LNCAP (cell line): ENCODE measurements around the gene ADGRD1.

Experiments used
- TF ChIP-seq, protein P1 (sequence below): fragments of 450-650 bp; IDR thresholded peaks from 2 replicates; pipeline ENCODE4 v1.5.1; 2017; ENCODE audit warnings: mild to moderate bottlenecking

ADGRD1 gene

DNA sequence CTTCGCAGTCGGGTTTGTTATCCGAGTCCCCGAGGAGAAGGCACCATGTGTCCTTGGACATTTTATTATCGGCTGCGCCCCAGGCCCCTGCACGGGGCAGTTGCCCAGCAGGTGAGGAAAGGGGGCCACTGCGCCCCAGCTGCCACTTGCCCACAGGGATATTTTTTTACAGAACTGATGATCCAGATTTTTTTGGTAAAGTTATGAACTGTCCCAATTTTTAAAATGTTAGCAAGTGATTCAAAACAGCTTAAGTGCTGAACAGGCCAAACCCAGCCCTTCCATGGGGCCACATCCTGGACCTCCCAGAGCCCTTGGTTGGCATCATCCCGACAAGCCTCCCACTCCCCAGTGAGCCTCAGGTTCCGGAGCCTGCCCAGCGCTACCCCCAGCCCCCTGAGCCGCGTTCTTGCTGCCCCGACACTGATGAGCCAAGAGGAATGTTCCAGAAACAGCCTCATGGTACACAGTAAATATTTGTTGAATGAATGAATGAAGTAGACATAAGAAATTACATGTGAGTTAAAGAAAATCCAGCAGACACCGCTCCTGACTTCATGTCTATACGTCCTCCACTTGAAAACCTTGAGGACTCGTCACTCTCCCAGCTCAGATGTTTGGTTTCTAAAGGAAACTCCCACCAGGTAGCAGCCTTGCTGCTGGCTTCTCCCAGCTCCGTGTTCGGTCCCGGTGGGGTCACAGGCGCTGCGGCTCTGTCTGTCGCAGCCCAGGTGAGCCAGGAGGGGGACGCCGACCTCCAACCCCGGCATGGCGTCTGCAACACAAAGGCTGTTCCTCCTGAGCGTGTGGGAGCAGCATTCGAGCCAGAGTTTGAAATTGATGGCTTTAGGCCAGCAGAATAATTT is 88.5 kb downstream of the ADGRD1 start:
- TF ChIP-seq, protein P1, sequence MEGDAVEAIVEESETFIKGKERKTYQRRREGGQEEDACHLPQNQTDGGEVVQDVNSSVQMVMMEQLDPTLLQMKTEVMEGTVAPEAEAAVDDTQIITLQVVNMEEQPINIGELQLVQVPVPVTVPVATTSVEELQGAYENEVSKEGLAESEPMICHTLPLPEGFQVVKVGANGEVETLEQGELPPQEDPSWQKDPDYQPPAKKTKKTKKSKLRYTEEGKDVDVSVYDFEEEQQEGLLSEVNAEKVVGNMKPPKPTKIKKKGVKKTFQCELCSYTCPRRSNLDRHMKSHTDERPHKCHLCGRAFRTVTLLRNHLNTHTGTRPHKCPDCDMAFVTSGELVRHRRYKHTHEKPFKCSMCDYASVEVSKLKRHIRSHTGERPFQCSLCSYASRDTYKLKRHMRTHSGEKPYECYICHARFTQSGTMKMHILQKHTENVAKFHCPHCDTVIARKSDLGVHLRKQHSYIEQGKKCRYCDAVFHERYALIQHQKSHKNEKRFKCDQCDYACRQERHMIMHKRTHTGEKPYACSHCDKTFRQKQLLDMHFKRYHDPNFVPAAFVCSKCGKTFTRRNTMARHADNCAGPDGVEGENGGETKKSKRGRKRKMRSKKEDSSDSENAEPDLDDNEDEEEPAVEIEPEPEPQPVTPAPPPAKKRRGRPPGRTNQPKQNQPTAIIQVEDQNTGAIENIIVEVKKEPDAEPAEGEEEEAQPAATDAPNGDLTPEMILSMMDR = no peak

DNA sequence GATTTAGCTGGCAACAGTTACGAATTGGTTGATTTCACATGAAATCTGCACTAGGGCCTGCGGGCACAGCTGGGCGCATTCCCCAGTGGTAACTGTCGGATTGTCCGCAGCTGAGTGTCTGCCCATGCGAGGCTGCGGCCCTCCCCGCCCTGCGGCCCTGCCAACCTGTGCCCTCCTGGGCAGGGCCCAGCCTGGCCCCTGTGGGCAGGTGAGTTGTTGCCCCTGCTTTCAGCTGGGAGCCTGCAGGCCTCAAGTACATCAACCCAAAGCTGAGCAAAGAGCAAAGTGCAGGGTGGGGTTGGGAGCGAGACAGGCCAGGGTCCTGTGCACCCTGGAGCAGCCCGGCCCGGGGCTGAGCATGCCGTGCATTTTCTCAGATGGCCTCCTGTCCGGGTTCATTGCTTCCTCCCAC is 89.1 kb downstream of the ADGRD1 start:
- TF ChIP-seq, protein P1 = no peak

- TF ChIP-seq, protein P1 = no peak
Measured at GRCh38 chr12:131043401-131043871, 89.7 kb downstream of the ADGRD1 start.

DNA sequence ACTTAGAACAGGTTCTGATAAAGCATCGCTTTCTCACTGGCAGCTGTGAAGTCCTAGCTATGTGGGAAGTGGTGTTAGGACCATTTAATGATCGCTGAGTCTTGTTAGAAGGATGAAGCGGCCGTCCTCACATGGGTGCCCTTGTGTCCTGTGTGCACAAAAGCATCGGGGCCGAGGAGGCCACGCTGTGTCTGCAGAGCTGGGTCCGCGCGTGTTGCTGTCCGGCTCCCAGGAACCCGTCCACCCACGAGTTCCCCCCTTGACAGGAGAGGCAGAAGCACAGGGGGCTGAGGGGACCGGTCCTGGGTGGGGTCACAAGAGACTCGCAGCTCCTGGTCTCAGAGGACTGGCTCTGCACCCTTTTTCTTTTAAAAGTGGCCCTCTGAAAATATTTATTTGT is 90.4 kb downstream of the ADGRD1 start:
- TF ChIP-seq, protein P1 = no peak

GRCh38 chr12:131044760-131045381 is 91.2 kb downstream of the ADGRD1 start:
- TF ChIP-seq, protein P1 = no peak

GRCh38 chr12:131045705-131046460 is 92.2 kb downstream of the ADGRD1 start:
- TF ChIP-seq, protein P1 = no peak
